HG03097 (cell line): ENCODE measurements around the gene CTNNBL1.
A peak's percentile ranks its signal among the peaks of the same experiment; 100 is the strongest.
"Not testable (repeated sequence)": the region's sequence is repeated elsewhere in the genome, so short reads cannot be mapped to it uniquely, and the experiment has no call there.

Experiments used
- ATAC-seq: cut with Tn5 transposase; IDR thresholded peaks from one replicate; pipeline ENCODE4 v1.9.1; 2021; ENCODE audit not compliant: unreplicated experiment, low FRiP score

The CTNNBL1 gene, protein sequence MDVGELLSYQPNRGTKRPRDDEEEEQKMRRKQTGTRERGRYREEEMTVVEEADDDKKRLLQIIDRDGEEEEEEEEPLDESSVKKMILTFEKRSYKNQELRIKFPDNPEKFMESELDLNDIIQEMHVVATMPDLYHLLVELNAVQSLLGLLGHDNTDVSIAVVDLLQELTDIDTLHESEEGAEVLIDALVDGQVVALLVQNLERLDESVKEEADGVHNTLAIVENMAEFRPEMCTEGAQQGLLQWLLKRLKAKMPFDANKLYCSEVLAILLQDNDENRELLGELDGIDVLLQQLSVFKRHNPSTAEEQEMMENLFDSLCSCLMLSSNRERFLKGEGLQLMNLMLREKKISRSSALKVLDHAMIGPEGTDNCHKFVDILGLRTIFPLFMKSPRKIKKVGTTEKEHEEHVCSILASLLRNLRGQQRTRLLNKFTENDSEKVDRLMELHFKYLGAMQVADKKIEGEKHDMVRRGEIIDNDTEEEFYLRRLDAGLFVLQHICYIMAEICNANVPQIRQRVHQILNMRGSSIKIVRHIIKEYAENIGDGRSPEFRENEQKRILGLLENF

DNA sequence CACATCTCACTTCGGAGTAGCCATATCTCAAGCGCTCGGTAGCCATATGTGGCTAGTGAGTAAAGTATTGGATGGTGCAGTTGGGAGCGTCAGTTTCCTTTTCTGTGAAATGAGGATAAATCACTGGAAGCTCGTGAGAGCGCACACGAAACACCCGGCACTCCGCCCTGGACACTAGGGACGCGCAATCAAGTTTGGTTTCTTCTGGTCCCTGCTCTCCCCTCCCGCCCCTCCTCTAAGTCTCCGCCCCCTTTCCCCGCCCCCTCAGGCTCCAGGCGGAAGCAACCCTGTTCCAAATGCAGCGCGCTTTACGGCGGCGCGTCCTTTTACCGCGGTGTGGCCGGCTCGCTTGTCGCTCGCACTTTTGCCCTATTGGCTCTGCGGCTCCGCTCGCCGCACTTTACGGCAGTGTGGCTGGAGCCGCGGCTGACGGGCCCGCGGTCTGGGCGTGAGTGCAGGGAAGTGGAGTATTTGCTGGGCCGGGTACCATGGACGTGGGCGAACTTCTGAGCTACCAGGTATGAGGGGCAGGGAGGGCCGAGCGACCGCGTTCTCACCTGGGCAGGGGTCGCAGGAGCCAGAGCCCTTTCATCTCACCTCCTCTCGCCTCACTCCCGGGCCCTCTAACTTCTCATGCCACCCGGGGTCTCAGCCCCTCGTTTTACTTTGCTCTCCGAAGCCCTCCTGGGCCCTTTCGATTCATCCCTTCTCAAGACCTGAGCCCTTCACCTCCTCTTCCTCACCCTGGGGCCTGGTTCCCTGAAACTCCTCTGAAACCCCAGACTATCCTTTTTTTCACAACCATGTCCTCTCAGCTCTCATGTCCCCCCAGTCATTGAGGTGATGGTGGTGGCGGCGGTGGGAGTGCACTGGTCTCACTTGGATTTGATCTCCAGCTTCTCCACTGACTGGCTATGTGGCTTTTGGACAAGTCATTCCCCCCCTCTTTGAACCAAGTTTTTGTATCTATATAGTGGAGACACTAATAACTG, at the start of gene CTNNBL1:
TSS of gene CTNNBL1 (plus strand) at position 396 of the 992 bp plus-strand sequence. CDS start at position 489, 93 bp downstream.
- ATAC-seq = peak; percentile 86

- no peak for ATAC-seq
These were observed 49.2 kb upstream of the CTNNBL1 start for GRCh38 chr20:37644605-37645004.

GRCh38 chr20:37647946-37648345, 45.9 kb upstream of the CTNNBL1 start:
- no peak for ATAC-seq

DNA sequence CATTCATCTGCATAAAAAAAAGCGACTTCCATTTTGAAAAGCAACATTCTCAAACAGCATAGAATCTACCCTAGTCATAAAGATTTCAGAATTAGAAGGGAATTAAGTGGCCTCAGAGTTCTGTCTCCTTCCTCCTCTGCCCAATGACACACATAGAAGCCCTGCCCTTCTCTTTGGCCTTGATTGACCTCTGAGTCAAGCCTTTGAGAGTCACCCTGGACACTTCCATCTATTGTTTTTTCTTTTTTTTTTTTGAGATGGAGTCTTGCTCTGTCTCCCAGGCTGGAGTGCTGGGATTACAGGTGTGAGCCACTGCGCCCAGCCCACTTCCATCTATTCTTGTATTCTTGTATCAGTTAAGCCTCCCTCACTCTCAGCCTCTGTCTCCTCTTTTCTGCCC, 44.8 kb upstream of the CTNNBL1 start:
- no peak for ATAC-seq

- ATAC-seq = no peak
These were observed 44.0 kb upstream of the CTNNBL1 start for GRCh38 chr20:37649676-37650370.

GRCh38 chr20:37650661-37651060, 43.2 kb upstream of the CTNNBL1 start:
- no peak for ATAC-seq

DNA sequence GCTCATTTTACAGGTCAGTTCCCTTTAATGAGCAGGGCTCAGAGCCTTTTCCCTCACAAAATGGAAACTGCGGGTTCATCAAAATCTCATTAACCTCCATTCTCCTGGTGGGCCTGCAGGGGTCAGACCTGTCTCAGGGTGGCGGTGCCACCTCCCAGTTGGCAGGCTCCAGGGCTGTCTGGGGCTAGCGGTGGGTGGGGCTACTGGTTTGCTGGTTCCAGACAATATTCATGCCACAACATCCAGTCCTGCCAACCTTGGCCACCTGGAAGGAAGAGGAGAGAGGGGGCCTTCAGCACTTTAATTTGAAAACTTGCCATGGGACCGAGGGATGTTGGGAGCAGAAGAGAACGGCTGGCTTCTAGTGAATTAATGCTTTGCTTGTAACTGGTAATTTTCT, 41.9 kb upstream of the CTNNBL1 start:
- no peak for ATAC-seq

DNA sequence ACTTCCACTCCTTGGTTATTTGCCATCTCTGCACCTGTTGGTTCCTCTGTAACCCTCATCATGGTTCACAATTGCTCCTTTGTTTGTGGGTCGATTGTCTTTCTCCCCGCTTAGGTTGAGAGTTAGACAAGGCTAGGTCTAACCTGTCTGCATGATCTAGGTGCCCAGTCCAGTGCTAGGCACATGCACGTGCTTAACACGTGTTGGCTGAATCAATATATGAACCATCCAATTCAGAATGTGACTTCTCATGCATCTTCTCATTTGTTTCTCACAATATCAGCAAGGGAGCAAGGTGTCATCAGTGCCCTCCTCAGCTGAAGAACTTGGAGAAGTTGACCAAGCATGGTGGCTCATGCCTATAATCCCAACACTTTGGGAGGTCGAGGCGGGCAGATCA, 36.9 kb upstream of the CTNNBL1 start:
- no peak for ATAC-seq

DNA sequence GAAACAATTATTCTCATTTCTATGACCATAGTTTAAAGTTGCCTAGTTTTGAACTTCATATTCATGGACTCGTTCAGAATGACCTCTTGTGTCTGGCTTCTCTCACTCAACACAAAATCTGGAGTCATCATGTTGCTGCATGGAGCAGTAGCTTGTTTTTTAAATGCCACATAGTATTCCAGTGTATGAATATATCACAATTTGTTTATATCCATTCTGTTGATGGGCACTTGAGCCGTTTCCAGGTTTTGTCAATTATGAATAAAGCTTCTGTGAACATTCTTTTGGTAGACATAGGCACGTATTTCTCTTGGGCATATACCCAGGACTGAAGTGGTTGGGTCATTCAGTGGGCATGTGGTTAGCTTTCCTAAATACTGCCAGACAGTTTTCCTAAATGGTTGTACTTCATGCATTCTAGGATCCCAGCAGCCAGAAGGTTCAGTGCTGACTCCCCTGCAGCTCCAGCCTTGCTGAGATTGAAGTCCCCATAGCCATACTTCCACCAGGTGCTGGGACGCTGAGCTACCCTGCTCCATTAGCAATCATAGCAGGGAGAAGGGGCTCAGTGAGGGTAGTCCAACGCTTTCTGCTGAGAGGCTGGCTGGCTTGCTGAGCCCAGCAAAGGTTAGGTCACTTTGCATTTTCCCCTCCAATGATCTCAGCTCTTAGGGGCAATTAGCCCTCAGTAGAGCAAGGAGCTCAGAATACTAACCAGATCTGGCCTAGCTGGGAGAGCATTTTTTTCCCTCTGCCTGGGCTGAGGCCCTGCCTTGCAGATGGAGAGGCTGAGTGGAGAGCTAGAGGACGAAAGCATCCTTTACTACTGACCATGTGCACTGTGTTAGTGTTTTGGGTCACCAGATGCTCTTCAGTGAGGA, 35.7 kb upstream of the CTNNBL1 start:
- ATAC-seq = no peak

DNA sequence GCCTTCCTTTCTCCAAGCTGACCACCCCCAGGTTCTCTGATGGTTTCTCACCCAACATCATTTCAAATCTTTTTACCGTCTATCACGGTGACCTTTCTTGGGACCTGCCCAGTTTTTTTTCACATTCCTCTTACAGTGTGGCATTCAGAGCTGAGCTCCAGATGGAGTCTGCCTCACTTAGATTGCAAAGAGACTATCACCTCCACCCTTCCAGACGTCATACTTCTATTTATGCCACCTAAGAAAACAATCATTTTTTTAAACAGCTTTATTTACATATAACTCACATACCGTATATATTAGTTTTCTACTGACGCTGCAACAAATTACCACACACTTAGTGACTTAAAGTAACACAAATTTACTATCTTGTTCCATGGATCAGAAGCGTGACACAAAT, 32.3 kb upstream of the CTNNBL1 start:
- no peak for ATAC-seq

DNA sequence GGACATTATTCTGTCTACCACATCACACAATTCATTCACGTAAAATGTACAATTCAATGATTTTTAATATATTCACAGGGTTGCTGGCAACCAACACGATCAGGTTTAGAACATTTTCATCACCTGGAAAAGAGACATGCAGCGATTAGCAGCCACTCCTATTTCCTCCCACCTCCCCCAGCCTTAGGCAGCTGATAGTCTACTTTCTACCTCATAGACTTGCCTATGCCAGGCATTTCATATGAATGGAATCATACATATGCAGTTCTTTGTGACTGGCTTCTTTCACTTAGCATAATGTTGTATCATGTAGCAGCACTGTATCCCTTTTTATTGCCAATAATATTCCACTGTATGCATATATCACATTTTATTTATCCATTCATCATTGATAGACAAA, 31.5 kb upstream of the CTNNBL1 start:
- no peak for ATAC-seq

DNA sequence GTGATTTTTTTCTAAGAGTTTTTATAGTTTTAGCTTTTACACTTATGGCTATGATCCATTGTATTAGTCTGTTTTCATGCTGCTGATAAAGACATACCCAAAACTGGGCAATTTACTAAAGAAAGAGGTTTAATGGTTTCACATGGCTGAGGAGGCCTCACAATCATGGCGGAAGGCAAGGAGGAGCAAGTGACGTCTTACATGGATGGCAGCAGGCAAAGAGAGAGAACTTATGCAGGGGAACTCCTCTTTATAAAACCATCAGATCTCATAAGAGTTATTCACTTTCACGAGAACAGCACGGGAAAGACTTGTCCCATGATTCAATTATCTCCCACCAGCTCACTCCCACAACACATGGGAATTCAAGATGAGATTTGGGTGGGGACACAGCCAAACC, 29.2 kb upstream of the CTNNBL1 start:
- not testable (repeated sequence) for ATAC-seq

GRCh38 chr20:37668166-37668565, 25.7 kb upstream of the CTNNBL1 start:
- ATAC-seq = no peak

DNA sequence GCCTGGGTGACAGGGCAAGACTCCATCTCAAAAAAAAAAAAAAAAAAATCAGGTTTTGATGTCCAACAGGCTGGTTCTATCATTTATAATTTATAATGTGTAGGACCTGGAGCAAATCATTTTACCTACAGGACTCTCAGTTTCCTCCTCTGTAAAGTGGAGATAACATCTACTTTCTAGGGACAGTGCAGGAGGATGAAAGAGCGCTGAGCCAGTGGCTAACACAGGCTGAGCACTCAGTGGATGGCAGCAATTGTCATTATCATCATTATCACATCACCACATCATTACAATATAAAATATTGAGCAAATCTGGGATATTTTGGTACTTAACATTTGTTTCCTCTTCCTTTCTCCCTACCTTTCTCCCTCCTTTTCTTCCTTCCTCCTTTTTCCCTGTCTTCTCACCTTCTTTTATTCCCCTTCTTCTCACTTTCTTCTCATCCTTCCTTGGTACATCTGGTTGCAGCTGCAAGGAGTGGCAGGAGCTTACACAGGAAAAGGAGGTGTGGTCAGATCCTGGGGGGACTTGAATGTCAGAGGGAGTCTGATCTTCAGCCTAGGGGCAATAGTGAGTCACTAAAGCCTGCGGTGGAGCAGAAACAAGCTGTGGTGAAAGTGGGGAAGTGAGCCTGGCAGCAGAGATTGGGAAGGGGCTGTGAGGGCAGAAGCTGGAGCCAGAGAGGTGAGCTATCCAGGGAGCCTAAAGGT, 24.6 kb upstream of the CTNNBL1 start:
- no peak for ATAC-seq

DNA sequence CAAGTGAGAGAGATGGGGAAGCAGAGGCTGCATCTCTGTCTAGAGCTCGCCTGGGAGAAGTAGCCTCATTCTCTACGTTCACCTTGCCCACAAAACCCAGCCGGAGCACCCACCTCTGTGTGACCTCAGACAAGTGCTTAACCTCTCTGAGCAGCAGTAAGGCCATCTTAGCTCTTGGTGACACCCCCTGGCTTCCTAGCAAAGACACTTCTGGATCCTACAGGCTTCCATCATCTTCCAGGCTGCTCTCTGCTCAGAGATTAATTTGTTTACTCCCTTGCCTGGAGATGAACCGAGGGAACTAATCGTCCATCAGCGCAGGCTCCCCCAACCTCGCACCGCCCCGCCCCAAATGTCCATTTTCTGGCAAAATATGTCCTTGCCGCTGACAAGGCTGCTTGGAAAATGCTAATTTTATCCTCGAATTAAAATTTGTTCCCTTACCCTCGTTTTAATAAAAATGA, 24.0 kb upstream of the CTNNBL1 start:
- no peak for ATAC-seq

- no peak for ATAC-seq
These were observed 23.5 kb upstream of the CTNNBL1 start for GRCh38 chr20:37670351-37670791.

DNA sequence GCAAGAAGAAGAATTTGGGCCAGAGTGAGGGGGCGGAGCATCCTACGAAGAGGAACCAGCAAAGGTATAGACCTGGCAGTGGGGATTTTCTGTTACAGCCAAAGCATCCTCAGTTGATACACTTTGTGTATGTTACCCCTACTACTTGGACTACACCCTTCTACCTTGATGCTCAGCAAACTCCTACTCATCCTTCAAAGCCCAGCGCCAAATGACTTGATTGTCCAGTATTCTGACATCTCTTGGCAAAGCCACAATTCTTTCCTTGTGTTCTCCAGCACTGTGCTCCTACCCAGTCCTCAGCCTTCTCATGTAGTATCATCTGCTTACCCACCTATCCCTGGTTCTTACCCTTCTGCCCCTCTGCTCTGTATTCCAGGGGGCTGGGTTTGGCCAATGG, 21.7 kb upstream of the CTNNBL1 start:
- ATAC-seq = no peak

DNA sequence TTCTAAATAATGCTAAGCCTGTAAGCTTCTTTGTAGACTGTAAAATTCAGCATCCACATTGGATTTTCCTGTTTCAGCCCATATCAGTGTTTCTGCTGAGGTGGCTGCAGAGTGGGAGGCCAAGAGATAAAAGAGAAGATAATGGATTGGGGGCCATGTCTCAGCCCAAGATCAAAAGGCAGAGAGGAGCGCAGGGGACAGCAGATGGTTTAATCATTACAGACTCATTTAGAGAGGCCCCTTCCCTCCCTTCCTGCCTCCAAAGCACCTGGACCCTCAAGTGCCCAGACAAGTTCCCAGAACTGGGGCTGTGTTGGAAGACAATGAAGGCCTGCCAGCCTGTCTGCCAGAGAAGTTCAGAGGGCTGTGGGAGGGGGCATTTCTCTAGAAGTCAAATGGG, 20.4 kb upstream of the CTNNBL1 start:
- no peak for ATAC-seq

- no peak for ATAC-seq
These were observed 17.4 kb upstream of the CTNNBL1 start for GRCh38 chr20:37676440-37676839.
